GM12865 (cell line): Measurements from ENCODE around the gene TMEM184B.

ENCODE experiments used
- DNase-seq: peaks from one replicate; pipeline ENCODE4 v3.0.0; 2010; ENCODE audit warnings: low read depth
- H3K4me3 ChIP-seq: 2 replicates; pipeline ENCODE4 v1.5.1; 2011; ENCODE audit warnings: mild to moderate bottlenecking, low read depth, low read length, control low read depth
- CTCF ChIP-seq: IDR thresholded peaks from 2 replicates; pipeline ENCODE4 v1.5.1; 2011; ENCODE audit warnings: low read length, control low read depth, low read depth, inconsistent platforms; ENCODE audit not compliant: insufficient read depth; ENCODE audit errors: missing control alignments

TMEM184B gene

GRCh38 chr22:38213990-38214301 is 58.9 kb downstream of the TMEM184B start:
- TF ChIP-seq CTCF, result no peak
- peak overlapping the region; percentile 76 for H3K4me3 ChIP-seq
- DNase-seq, result peak; percentile 56

- peak; percentile 48 for DNase-seq
- H3K4me3 ChIP-seq, result peak overlapping the region; percentile 76
- no peak for TF ChIP-seq CTCF
Observed at GRCh38 chr22:38213319-38213989, 59.4 kb downstream of the TMEM184B start.

GRCh38 chr22:38212442-38212841 is 60.4 kb downstream of the TMEM184B start:
- TF ChIP-seq CTCF, result no peak
- no peak for DNase-seq
- H3K4me3 ChIP-seq, result no peak overlapping the region

- H3K4me3 ChIP-seq, result no peak overlapping the region
- TF ChIP-seq CTCF, result no peak
- no peak for DNase-seq
Observed at GRCh38 chr22:38211556-38211955, 61.3 kb downstream of the TMEM184B start.

GRCh38 chr22:38208551-38208968 is 64.2 kb downstream of the TMEM184B start:
- no peak for TF ChIP-seq CTCF
- no peak overlapping the region for H3K4me3 ChIP-seq
- no peak for DNase-seq

- H3K4me3 ChIP-seq, result no peak overlapping the region
- no peak for DNase-seq
- TF ChIP-seq CTCF, result no peak
Observed at GRCh38 chr22:38207898-38208432, 64.8 kb downstream of the TMEM184B start.
